ENCODE results near the gene MEN1. TPM values are rescaled to one million over a fixed set of nuclear protein-coding genes. Genes with fewer than 3 reads are reported as not detected.

Gene MEN1
- total and polyA plus RNA-seq, 9 of the 15 experiments (the other 6 are each of a cell fraction or from before 2014, with no cell fraction given): 3.4 to 57.2 (median 19.3) TPM

DNA sequence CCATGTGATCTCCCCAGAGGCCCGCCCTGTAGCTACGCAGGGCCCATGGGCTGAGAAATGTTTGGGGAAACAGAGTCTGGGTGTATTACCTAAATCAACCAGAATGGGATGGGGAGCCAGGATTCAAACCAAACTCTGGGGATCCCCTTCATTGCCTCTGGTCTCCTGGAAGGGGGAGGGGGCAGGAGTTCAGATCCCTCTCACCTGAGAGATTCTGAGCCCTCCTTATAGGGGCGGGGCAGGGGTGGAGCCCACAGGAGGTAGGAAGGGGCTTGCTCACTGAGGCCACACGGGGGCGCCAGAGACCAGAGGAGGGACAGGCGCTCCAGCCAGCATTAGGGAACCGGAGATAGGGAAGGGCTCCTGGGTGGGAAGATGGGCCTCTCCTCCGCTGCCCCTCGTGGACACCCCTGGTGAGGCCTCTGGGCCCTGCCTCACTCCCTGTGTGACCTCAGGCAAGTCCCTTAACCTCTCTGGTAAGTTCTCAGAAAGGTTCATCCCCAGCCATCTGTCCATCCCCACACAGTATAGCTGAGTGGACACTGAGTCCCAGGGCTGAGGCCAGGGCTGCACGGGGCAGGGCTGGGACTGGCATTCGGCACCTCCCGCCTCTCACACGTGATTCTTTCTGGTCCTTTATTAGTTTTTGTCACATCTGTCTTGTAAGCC lies 36.8 kb upstream of the MEN1 start (continued):
- TF ChIP-seq ILF3 (IDR thresholded peaks at IDR 0.05; ENCODE audit: borderline replicate concordance): no peak
- no peak for TF ChIP-seq ZNF217 (CRISPR knock-in tag; IDR thresholded peaks at IDR 0.05)
- no peak for TF ChIP-seq SLC30A9 (CRISPR knock-in tag; IDR thresholded peaks at IDR 0.05)
- TF ChIP-seq BRD9 (IDR thresholded peaks at IDR 0.05; ENCODE audit: low read depth, partially characterized antibody): peak; percentile 82
- peak; percentile 20 to 63; a peak in 3 of 4 replicates for TF ChIP-seq RCOR1 (IDR thresholded peaks at IDR 0.05; ENCODE audit: borderline replicate concordance in 1 of 2, low read depth in 2 of 2, low read length in 2 of 2)
- peak; percentile 93 for TF ChIP-seq CC2D1A (IDR thresholded peaks at IDR 0.05)
- TF ChIP-seq SRSF7 (optimal IDR thresholded peaks at IDR 0.05; ENCODE audit: low read depth, low read length): no peak
- TF ChIP-seq ZNF57 (CRISPR knock-in tag; IDR thresholded peaks at IDR 0.05): no peak
- TF ChIP-seq PTTG1 (tag; IDR thresholded peaks at IDR 0.05; ENCODE audit: low read depth): no peak
- no peak for TF ChIP-seq RBM22 (IDR thresholded peaks at IDR 0.05; ENCODE audit: low read depth, low read length, poor library complexity, severe bottlenecking)
- no peak for TF ChIP-seq ZNF551 (CRISPR knock-in tag; IDR thresholded peaks at IDR 0.05)
- TF ChIP-seq ZBTB1 (CRISPR knock-in tag; IDR thresholded peaks at IDR 0.05; ENCODE audit: borderline replicate concordance, low read depth): no peak
- TF ChIP-seq SMAD3 (CRISPR knock-in tag; conservative IDR thresholded peaks at IDR 0.05): no peak
- TF ChIP-seq, protein P1, sequence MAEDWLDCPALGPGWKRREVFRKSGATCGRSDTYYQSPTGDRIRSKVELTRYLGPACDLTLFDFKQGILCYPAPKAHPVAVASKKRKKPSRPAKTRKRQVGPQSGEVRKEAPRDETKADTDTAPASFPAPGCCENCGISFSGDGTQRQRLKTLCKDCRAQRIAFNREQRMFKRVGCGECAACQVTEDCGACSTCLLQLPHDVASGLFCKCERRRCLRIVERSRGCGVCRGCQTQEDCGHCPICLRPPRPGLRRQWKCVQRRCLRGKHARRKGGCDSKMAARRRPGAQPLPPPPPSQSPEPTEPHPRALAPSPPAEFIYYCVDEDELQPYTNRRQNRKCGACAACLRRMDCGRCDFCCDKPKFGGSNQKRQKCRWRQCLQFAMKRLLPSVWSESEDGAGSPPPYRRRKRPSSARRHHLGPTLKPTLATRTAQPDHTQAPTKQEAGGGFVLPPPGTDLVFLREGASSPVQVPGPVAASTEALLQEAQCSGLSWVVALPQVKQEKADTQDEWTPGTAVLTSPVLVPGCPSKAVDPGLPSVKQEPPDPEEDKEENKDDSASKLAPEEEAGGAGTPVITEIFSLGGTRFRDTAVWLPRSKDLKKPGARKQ (CRISPR knock-in tag; IDR thresholded peaks at IDR 0.05): no peak
- TF ChIP-seq, protein P2, sequence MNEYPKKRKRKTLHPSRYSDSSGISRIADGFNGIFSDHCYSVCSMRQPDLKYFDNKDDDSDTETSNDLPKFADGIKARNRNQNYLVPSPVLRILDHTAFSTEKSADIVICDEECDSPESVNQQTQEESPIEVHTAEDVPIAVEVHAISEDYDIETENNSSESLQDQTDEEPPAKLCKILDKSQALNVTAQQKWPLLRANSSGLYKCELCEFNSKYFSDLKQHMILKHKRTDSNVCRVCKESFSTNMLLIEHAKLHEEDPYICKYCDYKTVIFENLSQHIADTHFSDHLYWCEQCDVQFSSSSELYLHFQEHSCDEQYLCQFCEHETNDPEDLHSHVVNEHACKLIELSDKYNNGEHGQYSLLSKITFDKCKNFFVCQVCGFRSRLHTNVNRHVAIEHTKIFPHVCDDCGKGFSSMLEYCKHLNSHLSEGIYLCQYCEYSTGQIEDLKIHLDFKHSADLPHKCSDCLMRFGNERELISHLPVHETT (CRISPR knock-in tag; conservative IDR thresholded peaks at IDR 0.05 in 1 of 2, IDR thresholded peaks at IDR 0.05 in 1 of 2): 0 out of 4 replicates have a peak, but pooled peaks of 1 of the 2 experiments have one; percentile 23
- no peak for TF ChIP-seq CREBBP (IDR thresholded peaks at IDR 0.05; ENCODE audit: low read depth, low read length)
- TF ChIP-seq CHD2 (IDR thresholded peaks at IDR 0.05; ENCODE audit: low read depth, low read length): no peak
- TF ChIP-seq, protein P3, sequence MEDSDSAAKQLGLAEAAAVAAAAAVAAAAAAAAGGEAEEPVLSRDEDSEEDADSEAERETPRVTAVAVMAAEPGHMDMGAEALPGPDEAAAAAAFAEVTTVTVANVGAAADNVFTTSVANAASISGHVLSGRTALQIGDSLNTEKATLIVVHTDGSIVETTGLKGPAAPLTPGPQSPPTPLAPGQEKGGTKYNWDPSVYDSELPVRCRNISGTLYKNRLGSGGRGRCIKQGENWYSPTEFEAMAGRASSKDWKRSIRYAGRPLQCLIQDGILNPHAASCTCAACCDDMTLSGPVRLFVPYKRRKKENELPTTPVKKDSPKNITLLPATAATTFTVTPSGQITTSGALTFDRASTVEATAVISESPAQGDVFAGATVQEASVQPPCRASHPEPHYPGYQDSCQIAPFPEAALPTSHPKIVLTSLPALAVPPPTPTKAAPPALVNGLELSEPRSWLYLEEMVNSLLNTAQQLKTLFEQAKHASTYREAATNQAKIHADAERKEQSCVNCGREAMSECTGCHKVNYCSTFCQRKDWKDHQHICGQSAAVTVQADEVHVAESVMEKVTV (CRISPR knock-in tag; IDR thresholded peaks at IDR 0.05): peak; percentile 98
- TF ChIP-seq CBX1 (IDR thresholded peaks at IDR 0.05; ENCODE audit: low read depth): peak; percentile 78; the same call in 1 of the 2 replicates
- TF ChIP-seq, protein P4, sequence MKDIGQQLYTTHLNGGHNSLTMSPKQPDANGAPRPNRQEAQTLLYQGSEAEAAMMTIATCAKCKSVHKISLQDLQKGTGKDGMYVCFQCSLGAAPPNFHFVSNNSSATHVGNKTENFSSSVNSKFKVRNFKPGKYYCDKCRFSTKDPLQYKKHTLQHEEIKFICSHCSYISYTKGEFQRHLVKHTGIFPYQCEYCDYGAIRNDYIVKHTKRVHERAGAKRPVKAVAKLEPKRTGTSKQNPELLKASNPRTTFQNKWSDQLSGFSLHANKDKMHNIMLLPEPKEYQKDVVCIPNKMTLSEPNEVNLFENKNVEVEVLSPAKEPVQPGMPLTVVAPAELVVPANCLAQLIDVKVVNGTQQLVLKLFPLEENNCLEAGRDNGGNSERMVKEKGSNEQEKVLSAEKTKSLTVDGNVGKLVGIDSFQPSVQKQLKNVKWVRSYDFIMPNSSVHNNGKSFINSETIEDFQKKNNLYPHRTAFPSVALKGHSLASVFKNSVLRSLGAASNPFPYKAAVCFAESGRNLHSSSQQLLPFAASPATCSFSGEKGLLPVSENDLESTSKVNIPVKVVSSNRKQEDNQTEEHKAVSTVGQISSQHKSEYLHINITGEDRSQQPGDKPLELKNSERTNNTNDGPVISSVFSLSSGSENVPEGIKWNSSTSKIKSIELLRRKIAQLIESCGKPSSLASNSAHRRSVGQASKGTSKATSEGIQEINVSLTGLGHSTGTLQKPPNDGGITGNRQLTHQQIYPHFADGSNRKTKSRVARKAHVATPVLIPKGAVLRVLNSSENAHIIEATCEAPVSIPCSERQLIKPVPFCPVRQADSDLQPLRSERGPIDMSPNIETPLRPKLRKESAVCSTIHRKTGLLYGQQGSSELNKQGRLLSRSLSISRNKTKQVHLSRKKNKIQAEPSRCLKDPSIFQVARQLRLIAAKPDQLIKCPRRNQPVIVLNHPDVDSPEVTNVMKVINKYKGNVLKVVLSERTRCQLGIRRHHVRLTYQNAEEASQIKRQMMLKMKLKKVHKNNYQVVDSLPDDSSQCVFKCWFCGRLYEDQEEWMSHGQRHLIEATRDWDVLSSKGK (CRISPR knock-in tag; IDR thresholded peaks at IDR 0.05): no peak
